SK-N-SH treated with all-trans-retinoic acid at 6 μM for 48 hours (cell line): ENCODE measurements around the gene TSPAN1.

Experiments
- CSDC2 ChIP-seq: fragments of 250-450 bp; sonication (Bioruptor Pico); IDR thresholded peaks from 2 replicates; pipeline ENCODE4 v1.5.0; 2020; ENCODE audit warnings: mild to moderate bottlenecking, moderate library complexity
- TOX ChIP-seq: fragments of 250-450 bp; sonication (Bioruptor Pico); IDR thresholded peaks from 2 replicates; pipeline ENCODE4 v1.8.0; 2021; ENCODE audit warnings: mild to moderate bottlenecking, moderate library complexity, borderline replicate concordance
- ZFP3 ChIP-seq: fragments of 250-450 bp; sonication (Bioruptor Pico); IDR thresholded peaks from 2 replicates; pipeline ENCODE4 v1.5.0; 2020; ENCODE audit warnings: mild to moderate bottlenecking, moderate library complexity
- TF ChIP-seq, protein P1 (sequence below): fragments of 250-450 bp; sonication (Bioruptor Pico); IDR thresholded peaks from 2 replicates; pipeline ENCODE4 v1.8.0; 2020; ENCODE audit warnings: mild to moderate bottlenecking, moderate library complexity, borderline replicate concordance

DNA sequence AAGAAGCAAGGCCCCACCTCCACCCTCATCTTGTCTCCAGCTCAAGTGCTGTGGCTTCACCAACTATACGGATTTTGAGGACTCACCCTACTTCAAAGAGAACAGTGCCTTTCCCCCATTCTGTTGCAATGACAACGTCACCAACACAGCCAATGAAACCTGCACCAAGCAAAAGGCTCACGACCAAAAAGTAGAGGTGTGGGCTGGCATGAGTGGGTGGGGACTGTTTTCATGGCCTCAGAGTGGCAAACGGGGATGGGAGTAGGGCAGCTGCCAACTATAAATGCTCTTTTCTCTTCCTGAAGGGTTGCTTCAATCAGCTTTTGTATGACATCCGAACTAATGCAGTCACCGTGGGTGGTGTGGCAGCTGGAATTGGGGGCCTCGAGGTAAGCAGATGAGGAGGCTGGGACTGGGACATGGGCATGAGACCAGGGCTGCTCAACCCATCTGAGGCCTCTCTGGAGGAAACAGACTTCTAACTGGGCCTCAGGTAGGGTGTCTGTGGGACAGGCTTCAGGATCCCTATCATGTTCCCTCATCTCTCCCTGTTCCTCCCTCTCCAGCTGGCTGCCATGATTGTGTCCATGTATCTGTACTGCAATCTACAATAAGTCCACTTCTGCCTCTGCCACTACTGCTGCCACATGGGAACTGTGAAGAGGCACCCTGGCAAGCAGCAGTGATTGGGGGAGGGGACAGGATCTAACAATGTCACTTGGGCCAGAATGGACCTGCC lies 10.2 kb downstream of the TSPAN1 start:
- no peak for TF ChIP-seq TOX (CRISPR knock-in tag)
- TF ChIP-seq CSDC2 (CRISPR knock-in tag): no peak
- no peak for TF ChIP-seq ZFP3 (CRISPR knock-in tag)
- TF ChIP-seq, protein P1, sequence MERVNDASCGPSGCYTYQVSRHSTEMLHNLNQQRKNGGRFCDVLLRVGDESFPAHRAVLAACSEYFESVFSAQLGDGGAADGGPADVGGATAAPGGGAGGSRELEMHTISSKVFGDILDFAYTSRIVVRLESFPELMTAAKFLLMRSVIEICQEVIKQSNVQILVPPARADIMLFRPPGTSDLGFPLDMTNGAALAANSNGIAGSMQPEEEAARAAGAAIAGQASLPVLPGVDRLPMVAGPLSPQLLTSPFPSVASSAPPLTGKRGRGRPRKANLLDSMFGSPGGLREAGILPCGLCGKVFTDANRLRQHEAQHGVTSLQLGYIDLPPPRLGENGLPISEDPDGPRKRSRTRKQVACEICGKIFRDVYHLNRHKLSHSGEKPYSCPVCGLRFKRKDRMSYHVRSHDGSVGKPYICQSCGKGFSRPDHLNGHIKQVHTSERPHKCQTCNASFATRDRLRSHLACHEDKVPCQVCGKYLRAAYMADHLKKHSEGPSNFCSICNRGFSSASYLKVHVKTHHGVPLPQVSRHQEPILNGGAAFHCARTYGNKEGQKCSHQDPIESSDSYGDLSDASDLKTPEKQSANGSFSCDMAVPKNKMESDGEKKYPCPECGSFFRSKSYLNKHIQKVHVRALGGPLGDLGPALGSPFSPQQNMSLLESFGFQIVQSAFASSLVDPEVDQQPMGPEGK (CRISPR knock-in tag): no peak
